H9 (cell line): ENCODE data around the gene EDNRA. TPM values are rescaled to one million over a fixed set of nuclear protein-coding genes. Genes with fewer than 3 reads are reported as not detected.

Experiments used
- DNase-seq: peaks from one replicate; pipeline ENCODE4 v3.0.0-alpha.2; 2017
- H2AFZ ChIP-seq: one replicate; pipeline ENCODE4 v1.6.1; 2013; ENCODE audit warnings: mild to moderate bottlenecking, low read length, control low read depth, moderate library complexity
- H2AK5ac ChIP-seq: 2 replicates; pipeline ENCODE4 v1.6.1; 2013; ENCODE audit warnings: low read length, control low read depth, mixed read lengths; ENCODE audit not compliant: insufficient read length
- H2BK120ac ChIP-seq: one replicate; pipeline ENCODE4 v1.6.1; 2013; ENCODE audit warnings: low read depth, mild to moderate bottlenecking, low read length, control low read depth, inconsistent platforms; ENCODE audit not compliant: poor library complexity, severe bottlenecking
- H2BK12ac ChIP-seq: 2 replicates; pipeline ENCODE4 v1.6.1; 2013; ENCODE audit warnings: low read length, control low read depth, mixed read lengths, low read depth; ENCODE audit not compliant: insufficient read length
- H2BK15ac ChIP-seq: 2 replicates; pipeline ENCODE4 v1.6.1; 2013; ENCODE audit warnings: low read depth, low read length, control low read depth
- H2BK20ac ChIP-seq: one replicate; pipeline ENCODE4 v1.6.1; 2013; ENCODE audit warnings: low read depth, mild to moderate bottlenecking, low read length, control low read depth, inconsistent platforms; ENCODE audit not compliant: poor library complexity, severe bottlenecking
- H2BK5ac ChIP-seq: 2 replicates; pipeline ENCODE4 v1.6.1; 2013; ENCODE audit warnings: low read length, control low read depth, mixed read lengths; ENCODE audit not compliant: insufficient read length
- H3K14ac ChIP-seq: 2 replicates; pipeline ENCODE4 v1.6.1; 2013; ENCODE audit warnings: low read length, control low read depth; ENCODE audit not compliant: insufficient read depth
- H3K18ac ChIP-seq: 2 replicates; pipeline ENCODE4 v1.6.1; 2013; ENCODE audit warnings: low read depth, mild to moderate bottlenecking, mixed read lengths, low read length, control low read depth; ENCODE audit not compliant: insufficient read length
- H3K23ac ChIP-seq: 2 replicates; pipeline ENCODE4 v1.6.1; 2013; ENCODE audit warnings: low read length, control low read depth, mixed read lengths, low read depth; ENCODE audit not compliant: insufficient read length
- H3K23me2 ChIP-seq: 2 replicates; pipeline ENCODE4 v1.6.1; 2013; ENCODE audit warnings: low read depth, mild to moderate bottlenecking, mixed read lengths, low read length, control low read depth; ENCODE audit not compliant: insufficient read length, poor library complexity, severe bottlenecking
- H3K27ac ChIP-seq: 2 replicates; pipeline ENCODE4 v1.5.1; 2013; ENCODE audit warnings: low read length, control low read depth, mixed read lengths, low read depth; ENCODE audit not compliant: insufficient read length
- H3K27me3 ChIP-seq: 2 replicates; pipeline ENCODE4 v1.6.1; 2013; ENCODE audit warnings: low read length, control low read depth, inconsistent platforms; ENCODE audit not compliant: insufficient read depth
- H3K4ac ChIP-seq: 2 replicates; pipeline ENCODE4 v1.6.1; 2013; ENCODE audit warnings: low read depth, mild to moderate bottlenecking, control low read depth, inconsistent platforms, low read length, moderate library complexity
- H3K4me1 ChIP-seq: 2 replicates; pipeline ENCODE4 v1.6.1; 2013; ENCODE audit warnings: low read length, control low read depth, inconsistent platforms; ENCODE audit not compliant: insufficient read depth
- H3K4me2 ChIP-seq: 2 replicates; pipeline ENCODE4 v1.6.1; 2013; ENCODE audit warnings: low read length, control low read depth, mixed read lengths; ENCODE audit not compliant: insufficient read length, insufficient read depth
- H3K56ac ChIP-seq: 2 replicates; pipeline ENCODE4 v1.6.1; 2013; ENCODE audit warnings: low read depth, mild to moderate bottlenecking, mixed read lengths, low read length, control low read depth; ENCODE audit not compliant: insufficient read length
- H3K79me1 ChIP-seq: 2 replicates; pipeline ENCODE4 v1.6.1; 2013; ENCODE audit warnings: low read depth, mild to moderate bottlenecking, moderate library complexity, low read length, control low read depth, inconsistent platforms; ENCODE audit not compliant: insufficient read depth, poor library complexity, severe bottlenecking
- H3K79me2 ChIP-seq: 2 replicates; pipeline ENCODE4 v1.6.1; 2013; ENCODE audit warnings: low read length, control low read depth, inconsistent platforms; ENCODE audit not compliant: insufficient read depth
- H3K9ac ChIP-seq: 2 replicates; pipeline ENCODE4 v1.6.1; 2013; ENCODE audit warnings: low read length, control low read depth, mixed read lengths; ENCODE audit not compliant: insufficient read length; ENCODE audit errors: extremely low read depth
- H3K9me3 ChIP-seq: one replicate; pipeline ENCODE4 v1.6.1; 2013; ENCODE audit warnings: low read depth, low read length, inconsistent platforms; ENCODE audit not compliant: control insufficient read depth
- H3T11ph ChIP-seq: one replicate; pipeline ENCODE4 v1.6.1; 2013; ENCODE audit warnings: mild to moderate bottlenecking, low read length, control low read depth, inconsistent platforms
- H4K20me1 ChIP-seq: one replicate; pipeline ENCODE4 v1.6.1; 2013; ENCODE audit not compliant: control insufficient read depth, insufficient read length, insufficient read depth
- H4K5ac ChIP-seq: 2 replicates; pipeline ENCODE4 v1.6.1; 2013; ENCODE audit warnings: low read depth, mild to moderate bottlenecking, mixed read lengths, low read length, control low read depth; ENCODE audit not compliant: insufficient read length
- H4K8ac ChIP-seq: replicated peaks from 2 replicates; pipeline ENCODE4 v1.6.1; 2013; ENCODE audit warnings: low read length, control low read depth, mixed read lengths, low read depth; ENCODE audit not compliant: insufficient read length
- H4K91ac ChIP-seq: 2 replicates; pipeline ENCODE4 v1.6.1; 2013; ENCODE audit warnings: low read depth, mild to moderate bottlenecking, moderate library complexity, mixed read lengths, low read length, control low read depth; ENCODE audit not compliant: insufficient read length
- H3K27ac Mint-ChIP-seq, 3 experiments: 2 replicates in 2 of 3; 3 replicates in 1 of 3; pipeline ENCODE4 v1.8.0; 2020 to 2021; ENCODE audit warnings: mixed read lengths in 3 of 3, mild to moderate bottlenecking in 1 of 3, moderate library complexity in 1 of 3
- H3K27me3 Mint-ChIP-seq: 2 replicates; pipeline ENCODE4 v1.8.0; 2021; ENCODE audit warnings: low read depth, mild to moderate bottlenecking, moderate library complexity, mixed read lengths
- H3K36me3 Mint-ChIP-seq, 3 experiments: 2 replicates in 2 of 3; 3 replicates in 1 of 3; pipeline ENCODE4 v1.8.0; 2020 to 2021; ENCODE audit warnings: low read depth in 3 of 3, mixed read lengths in 3 of 3; ENCODE audit not compliant: insufficient read depth in 1 of 3
- H3K4me1 Mint-ChIP-seq, 2 experiments: 2 replicates each; pipeline ENCODE4 v1.8.0; 2020; ENCODE audit warnings: mixed read lengths in 2 of 2
- H3K4me3 Mint-ChIP-seq, 2 experiments: 2 replicates in 1 of 2; 3 replicates in 1 of 2; pipeline ENCODE4 v1.8.0; 2020 to 2021; ENCODE audit warnings: mild to moderate bottlenecking in 2 of 2, mixed read lengths in 2 of 2, moderate library complexity in 1 of 2
- H3K9me3 Mint-ChIP-seq, 2 experiments: 2 replicates in 1 of 2; 3 replicates in 1 of 2; pipeline ENCODE4 v1.8.0; 2020; ENCODE audit warnings: mild to moderate bottlenecking in 2 of 2, mixed read lengths in 2 of 2, moderate library complexity in 1 of 2
- CTCF ChIP-seq: fragments of 200-600 bp; sonication (generic); conservative IDR thresholded peaks from 3 replicates; pipeline ENCODE4 v1.8.0; 2021; ENCODE audit warnings: antibody characterized with exemption, mild to moderate bottlenecking
- WGBS: extraction: QIAGEN DNeasy Blood & Tissue Kit; methylation state at CpG from one replicate; pipeline ENCODE4 v1.1.7; 2013; ENCODE audit warnings: missing lambda C conversion rate, low lambda C conversion rate, mixed read lengths; ENCODE audit not compliant: insufficient read length; ENCODE audit errors: extremely low coverage; 5-methylcytosine and 5-hydroxymethylcytosine counted together
- total RNA-seq: library from RNA; stranded (reverse); gene quantifications from 2 replicates; pipeline ENCODE4 v1.2.1, GENCODE V29; 2021

The EDNRA gene
- total RNA-seq, 1 experiment from 2014 or later = 1.6 TPM

- Histone ChIP-seq H3K23me2 (no peaks in the 10 kb centered on the region), H2BK12ac (no peak overlapping the region), H4K5ac (no peak overlapping the region), H3T11ph (no peak overlapping the region), H3K79me1 (no peaks in the 10 kb centered on the region), H3K9me3 (no peaks in the 10 kb centered on the region), H3K27ac (no peak overlapping the region), H3K23ac (no peak overlapping the region), H3K14ac (no peak overlapping the region), H2AFZ (no peak overlapping the region), H3K18ac (no peak overlapping the region), H2BK15ac (no peak overlapping the region), H3K4me2 (no peak overlapping the region), H4K91ac (no peak overlapping the region), H2AK5ac (no peak overlapping the region), H2BK20ac (no peak overlapping the region), H3K56ac (no peak overlapping the region), H4K20me1 (no peaks in the 10 kb centered on the region), H2BK5ac (no peak overlapping the region), H2BK120ac (no peak overlapping the region), H4K8ac (no peak overlapping the region), H3K9ac (no peak overlapping the region), H3K79me2 (no peaks in the 10 kb centered on the region), H3K4me1 (no peaks in the 10 kb centered on the region), H3K27me3 (no peaks in the 10 kb centered on the region), H3K4ac (no peak overlapping the region)
- TF ChIP-seq CTCF = no peak
- no CpG with 5 or more reads among the region's 3 CpGs for WGBS
- H3K4me1 Mint-ChIP-seq = peaks cover 2 to 4% of the 10 kb centered on the region in 2 experiments; a peak in 2 of 4 replicates
- no peaks in the 10 kb centered on the region; a peak in 1 of 7 replicates for H3K36me3 Mint-ChIP-seq
- no peak for DNase-seq
- peaks cover 0 to 3% of the 10 kb centered on the region in 2 experiments; a peak in 2 of 5 replicates for H3K9me3 Mint-ChIP-seq
- no peak overlapping the region for H3K4me3 Mint-ChIP-seq
- H3K27me3 Mint-ChIP-seq = no peaks in the 10 kb centered on the region
- no peak overlapping the region; a peak in 1 of 7 replicates for H3K27ac Mint-ChIP-seq
Measured at GRCh38 chr4:147576084-147576483, 95.2 kb downstream of the EDNRA start.
